Osteocyte (in vitro differentiated cells): ENCODE measurements around the gene MRNIP. TPM values are rescaled to one million over a fixed set of nuclear protein-coding genes. Genes with fewer than 3 reads are reported as not detected.

Experiments
- DNase-seq: peaks from one replicate; pipeline ENCODE4 v3.0.0; 2021; ENCODE audit warnings: mixed read lengths; ENCODE audit not compliant: unreplicated experiment; ENCODE audit errors: extremely low spot score
- H3K27ac Mint-ChIP-seq: one replicate; pipeline ENCODE4 v1.8.0; 2021; ENCODE audit warnings: mild to moderate bottlenecking, mixed read lengths; ENCODE audit not compliant: unreplicated experiment
- H3K27me3 Mint-ChIP-seq: one replicate; pipeline ENCODE4 v1.8.0; 2021; ENCODE audit warnings: mixed read lengths; ENCODE audit not compliant: unreplicated experiment
- H3K36me3 Mint-ChIP-seq: one replicate; pipeline ENCODE4 v1.8.0; 2021; ENCODE audit warnings: mixed read lengths; ENCODE audit not compliant: unreplicated experiment
- H3K4me1 Mint-ChIP-seq: one replicate; pipeline ENCODE4 v1.8.0; 2021; ENCODE audit warnings: mixed read lengths; ENCODE audit not compliant: unreplicated experiment
- H3K4me3 Mint-ChIP-seq: one replicate; pipeline ENCODE4 v1.8.0; 2021; ENCODE audit warnings: mild to moderate bottlenecking, moderate library complexity, mixed read lengths; ENCODE audit not compliant: unreplicated experiment
- H3K9me3 Mint-ChIP-seq: one replicate; pipeline ENCODE4 v1.8.0; 2021; ENCODE audit warnings: mixed read lengths; ENCODE audit not compliant: unreplicated experiment
- total RNA-seq: library from RNA; stranded (reverse); gene quantifications from 2 replicates; pipeline ENCODE4 v1.2.1, GENCODE V29; 2021
- TF ChIP-seq, protein P1 (sequence below): fragments of 200-600 bp; sonication (generic); IDR thresholded peaks from 2 replicates; pipeline ENCODE4 v1.5.0; 2021; ENCODE audit warnings: antibody characterized with exemption, mild to moderate bottlenecking, moderate library complexity

Gene MRNIP
- total RNA-seq, 1 donor from 2014 or later: 25.8 TPM

DNA sequence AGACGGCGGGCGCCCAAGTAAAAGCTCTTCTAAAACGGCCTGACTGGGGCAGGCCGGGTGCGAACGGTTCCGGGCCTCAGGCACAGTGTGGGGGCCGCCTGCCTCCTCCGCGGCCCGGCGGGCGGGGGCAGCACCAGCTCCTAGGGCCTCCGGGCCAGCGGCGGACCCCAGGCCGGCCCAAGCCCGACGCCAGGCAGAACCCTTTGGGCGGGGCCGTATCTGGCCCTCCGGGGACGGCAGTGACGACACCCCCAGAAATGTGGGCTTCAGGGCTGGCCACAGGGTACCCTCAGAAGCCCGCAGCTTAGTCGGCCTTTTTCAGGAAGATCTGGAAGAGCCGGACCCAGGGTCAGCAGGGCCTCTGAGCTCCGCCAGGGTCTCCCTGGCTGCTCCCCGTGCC is 60.9 kb downstream of the MRNIP start:
- no peak for DNase-seq
- Mint-ChIP-seq H3K27ac (no peak overlapping the region), H3K27me3 (no peaks in the 10 kb centered on the region), H3K4me3 (no peak overlapping the region), H3K9me3 (no peaks in the 10 kb centered on the region), H3K4me1 (peaks cover 15% of the 10 kb centered on the region), H3K36me3 (peaks cover 19% of the 10 kb centered on the region)
- TF ChIP-seq, protein P1, sequence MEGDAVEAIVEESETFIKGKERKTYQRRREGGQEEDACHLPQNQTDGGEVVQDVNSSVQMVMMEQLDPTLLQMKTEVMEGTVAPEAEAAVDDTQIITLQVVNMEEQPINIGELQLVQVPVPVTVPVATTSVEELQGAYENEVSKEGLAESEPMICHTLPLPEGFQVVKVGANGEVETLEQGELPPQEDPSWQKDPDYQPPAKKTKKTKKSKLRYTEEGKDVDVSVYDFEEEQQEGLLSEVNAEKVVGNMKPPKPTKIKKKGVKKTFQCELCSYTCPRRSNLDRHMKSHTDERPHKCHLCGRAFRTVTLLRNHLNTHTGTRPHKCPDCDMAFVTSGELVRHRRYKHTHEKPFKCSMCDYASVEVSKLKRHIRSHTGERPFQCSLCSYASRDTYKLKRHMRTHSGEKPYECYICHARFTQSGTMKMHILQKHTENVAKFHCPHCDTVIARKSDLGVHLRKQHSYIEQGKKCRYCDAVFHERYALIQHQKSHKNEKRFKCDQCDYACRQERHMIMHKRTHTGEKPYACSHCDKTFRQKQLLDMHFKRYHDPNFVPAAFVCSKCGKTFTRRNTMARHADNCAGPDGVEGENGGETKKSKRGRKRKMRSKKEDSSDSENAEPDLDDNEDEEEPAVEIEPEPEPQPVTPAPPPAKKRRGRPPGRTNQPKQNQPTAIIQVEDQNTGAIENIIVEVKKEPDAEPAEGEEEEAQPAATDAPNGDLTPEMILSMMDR: no peak

DNA sequence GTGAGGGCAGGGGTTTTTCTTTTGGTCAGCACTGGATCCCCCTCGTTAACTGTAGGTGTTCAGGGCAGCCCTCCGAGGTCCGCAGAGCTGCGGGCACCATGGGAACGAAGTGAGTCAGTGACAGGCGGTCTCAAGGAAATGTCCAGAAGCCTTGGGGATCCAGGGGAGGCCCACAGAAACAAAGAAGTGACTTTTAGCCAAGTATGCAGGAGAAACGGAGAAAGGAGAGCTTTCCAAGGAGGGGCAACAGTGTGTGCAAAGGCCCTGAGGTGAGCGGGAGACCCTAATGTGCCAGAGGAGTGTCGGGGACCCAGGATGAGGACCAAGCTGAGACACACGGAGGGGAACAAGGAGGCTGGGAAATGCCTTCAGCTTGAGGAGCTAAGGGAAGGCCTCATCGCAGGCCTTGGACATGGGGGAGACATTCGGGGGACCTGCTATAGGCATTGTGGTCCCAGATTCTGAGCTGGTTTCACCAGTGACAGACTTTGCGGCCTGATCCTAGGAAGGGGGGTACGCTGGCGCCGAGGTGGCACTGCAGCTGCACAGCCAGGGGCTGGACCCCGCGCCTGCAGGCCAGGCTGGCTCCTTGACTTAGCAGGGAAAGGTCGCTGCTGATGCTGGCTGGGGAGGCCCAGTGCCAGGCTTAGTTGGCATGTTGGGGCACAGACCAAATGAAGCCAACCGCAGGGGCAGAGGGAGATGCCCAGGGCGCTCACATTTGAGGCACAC is 61.6 kb downstream of the MRNIP start:
- Mint-ChIP-seq H3K36me3 (peaks cover 15% of the 10 kb centered on the region), H3K4me1 (peaks cover 15% of the 10 kb centered on the region), H3K27me3 (no peaks in the 10 kb centered on the region), H3K4me3 (peak overlapping the region; percentile 60), H3K27ac (peak overlapping the region; percentile 58), H3K9me3 (no peaks in the 10 kb centered on the region)
- TF ChIP-seq, protein P1: no peak
- no peak for DNase-seq

DNA sequence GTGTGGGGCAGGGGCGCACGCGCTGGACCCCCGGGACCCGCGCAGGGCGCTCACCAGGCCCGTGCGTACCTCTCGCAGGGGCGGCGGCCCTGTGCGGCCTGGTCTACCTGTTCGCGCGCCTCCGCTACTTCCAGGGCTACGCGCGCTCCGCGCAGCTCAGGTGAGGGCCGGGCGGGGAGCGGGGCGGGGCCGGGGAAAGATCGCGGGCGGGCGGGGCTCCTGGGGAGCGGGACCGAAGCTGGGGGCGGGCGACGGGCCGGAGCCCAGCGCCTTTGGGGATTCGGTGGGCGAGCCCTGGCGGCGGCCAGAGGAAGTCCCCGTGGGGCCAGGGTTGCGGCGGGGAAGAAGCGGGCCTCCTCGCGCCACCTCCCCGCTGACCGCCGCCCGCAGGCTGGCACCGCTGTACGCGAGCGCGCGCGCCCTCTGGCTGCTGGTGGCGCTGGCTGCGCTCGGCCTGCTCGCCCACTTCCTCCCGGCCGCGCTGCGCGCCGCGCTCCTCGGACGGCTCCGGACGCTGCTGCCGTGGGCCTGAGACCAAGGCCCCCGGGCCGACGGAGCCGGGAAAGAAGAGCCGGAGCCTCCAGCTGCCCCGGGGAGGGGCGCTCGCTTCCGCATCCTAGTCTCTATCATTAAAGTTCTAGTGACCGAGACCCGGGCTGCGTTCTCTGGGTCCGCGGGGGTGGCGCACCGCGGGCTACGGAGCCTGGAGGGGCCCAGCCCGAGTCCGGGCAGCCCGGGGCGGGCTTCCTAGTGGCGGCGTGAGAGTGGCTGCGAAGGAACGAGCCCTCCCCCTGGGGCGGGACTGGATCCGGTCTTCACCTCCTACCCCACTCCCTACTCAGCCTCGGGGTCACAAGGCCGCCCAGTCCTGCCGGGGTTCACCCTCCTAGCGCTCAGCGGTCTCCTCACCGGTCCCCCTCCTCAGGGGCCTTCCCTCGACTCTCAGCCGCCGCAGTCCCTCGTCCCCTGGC is 62.5 kb downstream of the MRNIP start:
- H3K9me3 Mint-ChIP-seq: no peaks in the 10 kb centered on the region

DNA sequence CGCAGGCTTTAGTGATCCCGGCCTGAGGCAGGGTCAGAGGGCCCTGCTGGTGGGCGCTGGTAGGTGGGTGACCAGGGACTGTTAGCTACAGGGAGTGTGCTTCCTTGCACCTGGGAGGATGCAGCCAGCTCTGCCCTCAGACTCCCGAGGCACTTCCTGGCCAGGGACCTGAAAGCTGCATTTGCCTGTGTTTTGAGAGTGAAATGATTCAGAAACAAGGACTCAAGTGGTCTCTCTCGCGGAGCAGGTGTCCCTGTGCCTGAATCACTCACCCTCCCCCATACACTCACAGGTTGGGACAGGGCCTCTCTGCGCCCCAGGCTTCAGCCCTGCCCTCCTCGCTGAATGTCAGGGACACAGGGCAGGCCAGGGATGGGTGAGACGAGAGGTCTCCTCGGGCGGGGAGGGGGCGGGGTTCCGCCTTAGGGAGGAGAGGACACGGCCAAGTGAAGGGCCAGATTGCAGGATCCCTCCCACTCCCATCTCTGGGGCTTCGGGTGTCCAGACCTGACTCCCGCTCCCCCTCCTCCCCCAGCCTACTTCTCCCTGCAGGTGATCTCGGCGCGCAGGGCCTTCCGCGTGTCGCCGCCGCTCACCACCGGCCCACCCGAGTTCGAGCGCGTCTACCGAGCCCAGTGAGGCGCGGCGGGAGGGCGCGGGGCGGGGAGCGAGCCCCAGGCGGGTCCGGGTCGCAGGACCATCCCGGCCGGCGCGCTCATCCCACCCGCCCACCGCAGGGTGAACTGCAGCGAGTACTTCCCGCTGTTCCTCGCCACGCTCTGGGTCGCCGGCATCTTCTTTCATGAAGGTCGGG is 63.4 kb downstream of the MRNIP start:
- Mint-ChIP-seq H3K4me3 (peak overlapping the region; percentile 60), H3K27ac (no peak overlapping the region), H3K9me3 (no peaks in the 10 kb centered on the region), H3K4me1 (peaks cover 14% of the 10 kb centered on the region), H3K27me3 (no peaks in the 10 kb centered on the region), H3K36me3 (peaks cover 10% of the 10 kb centered on the region)
- no peak for DNase-seq
- TF ChIP-seq, protein P1: no peak

More for the DNA sequence above, 62.5 kb downstream of the MRNIP start:
- peak overlapping the region; percentile 60 for H3K4me3 Mint-ChIP-seq
- H3K27ac Mint-ChIP-seq: peak overlapping the region; percentile 58
- TF ChIP-seq, protein P1: peak; percentile 96
- peaks cover 10% of the 10 kb centered on the region for H3K36me3 Mint-ChIP-seq
- H3K27me3 Mint-ChIP-seq: no peaks in the 10 kb centered on the region
- peak; percentile 95 for DNase-seq
- H3K4me1 Mint-ChIP-seq: peaks cover 14% of the 10 kb centered on the region
